HS-5 (cell line): ENCODE data around the gene TRAF3.

Experiments
- DNase-seq: peaks from one replicate; pipeline ENCODE4 v3.0.0-alpha.2; 2012; ENCODE audit warnings: low read depth

The TRAF3 gene

GRCh38 chr14:102939820-102940561 lies 162.7 kb downstream of the TRAF3 start:
- no peak for DNase-seq

DNA sequence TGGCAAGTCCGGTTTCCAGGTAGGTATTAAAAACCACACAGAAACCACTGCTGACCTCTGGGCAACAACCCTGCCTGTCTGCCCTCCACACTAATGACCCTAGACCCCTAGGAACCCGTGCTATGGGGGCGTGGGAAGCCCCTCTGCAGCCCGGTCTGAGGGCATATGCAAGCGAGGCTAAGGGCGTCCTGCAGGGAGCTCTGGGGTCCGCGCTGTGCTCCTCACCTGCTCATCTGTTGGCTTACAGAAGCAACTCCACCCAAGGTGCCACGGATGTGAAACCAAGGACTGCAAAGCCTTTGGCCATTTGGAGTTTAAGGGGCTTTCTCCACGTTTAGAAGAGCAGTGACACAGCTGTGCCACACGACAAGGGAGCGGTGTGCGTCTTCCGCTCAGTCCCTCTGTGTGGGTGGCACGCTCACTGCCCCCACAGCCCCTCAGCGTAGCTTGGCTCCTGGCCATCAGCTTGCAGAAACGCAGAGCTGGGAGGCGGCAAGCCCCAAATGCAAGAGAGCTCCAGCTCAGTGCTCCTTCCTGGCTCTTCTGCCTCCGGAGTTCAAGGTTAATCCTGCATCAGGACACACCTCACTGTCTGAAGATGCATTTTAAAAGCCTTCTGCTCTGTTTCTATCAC lies 163.6 kb downstream of the TRAF3 start:
- no peak for DNase-seq

DNA sequence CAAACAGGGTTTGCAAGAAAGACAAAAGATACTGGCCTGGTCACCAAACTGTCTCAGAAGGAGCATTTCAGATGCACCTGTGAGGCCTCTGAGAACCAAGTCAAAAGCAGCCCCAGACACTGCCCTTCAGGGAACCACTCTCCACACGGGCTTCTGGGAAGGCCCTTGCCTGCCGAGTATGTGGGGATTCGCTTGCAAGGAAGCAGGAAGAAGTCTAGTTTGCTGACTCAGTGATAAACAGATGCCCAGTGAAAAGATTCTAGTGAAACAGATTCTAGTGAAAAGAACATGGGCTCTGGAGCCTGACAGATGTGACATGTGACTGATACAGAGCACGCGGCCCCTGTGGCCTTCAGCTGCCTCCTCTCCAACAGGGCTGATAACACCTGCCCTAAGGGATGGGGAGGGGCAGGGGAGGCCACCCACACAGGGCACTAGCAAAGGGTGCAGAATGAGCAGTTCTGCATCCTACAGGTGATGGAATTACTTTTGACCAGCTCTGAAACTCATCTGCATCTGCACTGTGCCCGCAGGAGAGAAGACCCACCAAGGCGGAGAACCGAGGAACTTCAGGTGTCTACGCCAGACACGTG lies 164.3 kb downstream of the TRAF3 start:
- DNase-seq, result no peak

DNA sequence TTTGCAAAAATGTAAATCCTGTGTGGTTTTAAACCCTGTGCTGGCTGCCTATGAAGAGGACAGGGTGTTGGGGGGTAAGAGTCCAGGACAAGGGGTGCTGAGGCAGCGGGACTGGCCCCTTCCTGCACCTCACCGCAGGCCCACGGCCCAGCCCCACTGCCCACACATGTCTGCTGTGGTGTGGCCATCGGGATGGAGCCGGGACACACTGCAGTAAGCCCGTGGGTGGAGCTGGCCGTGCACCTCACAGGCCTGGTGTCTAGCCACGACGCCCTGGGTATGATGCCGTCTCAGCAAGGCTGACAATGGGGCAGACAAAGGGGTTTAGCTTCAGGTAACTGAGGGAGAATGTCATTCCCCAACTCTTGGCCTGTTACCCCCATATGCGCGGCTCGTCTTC lies 164.8 kb downstream of the TRAF3 start:
- DNase-seq, result no peak

- DNase-seq, result no peak
Measured at GRCh38 chr14:102943454-102943853, 166.2 kb downstream of the TRAF3 start.

- DNase-seq, result no peak
Measured at GRCh38 chr14:102943979-102944378, 166.7 kb downstream of the TRAF3 start.

DNA sequence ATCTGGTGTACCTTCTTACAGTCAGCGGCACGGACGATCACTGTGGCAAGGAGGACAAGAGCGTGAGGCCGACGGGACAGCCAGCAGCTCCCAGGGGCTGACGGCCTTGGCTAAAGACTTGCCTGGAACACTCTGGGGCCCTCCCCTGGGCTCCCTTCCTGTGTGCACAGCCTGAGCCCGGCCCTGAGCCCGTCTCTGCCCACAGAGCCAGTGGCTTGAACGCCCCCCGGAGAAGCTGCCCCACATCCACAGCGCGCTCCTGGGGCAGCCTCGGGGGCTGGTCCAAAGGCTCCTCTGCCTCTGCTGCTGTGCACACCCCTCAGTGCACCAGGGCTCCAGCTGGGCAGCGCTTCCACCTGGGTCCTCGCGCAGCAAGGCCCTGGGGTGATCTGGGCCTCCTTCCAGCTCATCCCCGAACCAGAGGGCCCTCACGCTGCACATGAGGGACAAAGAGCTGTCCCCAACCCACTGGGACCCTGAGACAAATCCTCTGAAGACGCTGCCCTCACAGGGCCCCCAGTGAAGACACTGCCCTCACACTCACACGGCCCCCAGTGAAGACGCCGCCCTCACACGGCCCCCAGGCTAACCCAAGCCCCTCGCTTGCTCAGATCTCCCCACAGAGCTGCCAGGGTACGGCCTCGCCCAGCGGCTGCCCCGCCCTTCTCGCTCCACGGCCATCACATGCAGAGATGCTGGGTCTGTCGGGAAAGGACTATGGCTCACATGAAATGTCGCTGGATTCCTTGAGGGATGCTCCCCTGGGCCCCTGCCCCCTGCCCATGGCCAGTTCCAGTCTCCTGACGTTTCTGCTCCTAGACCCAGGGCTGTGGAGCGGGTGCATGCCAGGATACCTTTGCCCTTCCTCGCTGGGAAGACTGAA lies 167.4 kb downstream of the TRAF3 start:
- no peak for DNase-seq

DNA sequence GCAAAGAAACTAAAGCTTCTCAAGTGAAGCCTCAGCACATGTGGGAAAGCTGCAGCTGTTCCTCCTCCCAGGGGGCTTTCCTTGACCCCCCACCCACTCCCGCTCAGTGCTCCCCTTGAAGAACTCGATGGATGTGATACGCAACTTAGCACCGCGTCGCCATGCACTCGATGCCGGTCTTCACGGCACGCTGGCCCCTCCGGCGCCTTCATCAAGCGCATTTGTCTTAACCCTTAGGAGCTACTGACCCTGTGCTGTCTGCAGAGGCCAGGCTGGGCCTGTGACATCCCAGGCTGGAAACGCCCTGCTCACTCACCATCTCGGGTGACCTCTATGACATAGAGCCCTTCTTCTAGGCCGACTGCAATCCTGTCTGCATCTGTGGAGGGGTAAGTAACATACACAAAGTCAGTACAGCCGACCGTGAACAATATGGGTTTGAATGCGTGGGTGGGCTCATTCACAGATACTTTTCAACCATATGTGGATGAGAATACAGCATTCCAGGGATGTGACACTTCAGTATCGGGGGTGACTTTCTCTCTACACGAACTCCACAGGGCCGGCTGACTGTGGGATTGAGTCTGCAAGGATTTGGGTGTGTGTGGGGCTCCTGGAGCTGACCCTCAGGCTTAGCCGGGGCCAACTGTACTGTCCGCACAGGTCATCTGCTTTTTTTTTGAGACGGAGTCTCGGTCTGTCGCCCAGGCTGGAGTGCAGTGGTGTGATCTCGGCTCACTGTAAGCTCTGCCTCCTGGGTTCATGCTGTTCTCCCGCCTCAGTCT lies 168.3 kb downstream of the TRAF3 start:
- no peak for DNase-seq

GRCh38 chr14:102947321-102948103 lies 170.3 kb downstream of the TRAF3 start:
- no peak for DNase-seq

DNA sequence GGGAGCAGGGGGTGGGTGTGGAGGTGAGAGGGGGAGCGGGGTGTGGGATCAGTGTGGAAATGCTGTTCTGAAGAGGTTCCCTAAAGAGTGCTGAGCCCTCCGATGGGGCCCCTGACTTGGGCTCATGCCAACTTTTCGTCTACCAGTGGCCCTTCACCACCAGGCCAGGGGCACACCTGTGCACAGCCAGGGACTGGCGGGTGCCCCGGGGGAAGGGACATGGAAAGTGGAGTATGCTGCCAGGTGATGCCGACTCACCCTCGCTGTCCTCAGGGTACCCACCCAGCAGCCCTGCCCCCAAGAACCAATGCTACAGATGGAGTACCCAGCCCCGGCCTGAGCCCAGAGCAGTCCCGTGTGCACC lies 171.4 kb downstream of the TRAF3 start:
- DNase-seq, result no peak

GRCh38 chr14:102949062-102949800 lies 172.0 kb downstream of the TRAF3 start:
- peak; percentile 5 for DNase-seq

DNA sequence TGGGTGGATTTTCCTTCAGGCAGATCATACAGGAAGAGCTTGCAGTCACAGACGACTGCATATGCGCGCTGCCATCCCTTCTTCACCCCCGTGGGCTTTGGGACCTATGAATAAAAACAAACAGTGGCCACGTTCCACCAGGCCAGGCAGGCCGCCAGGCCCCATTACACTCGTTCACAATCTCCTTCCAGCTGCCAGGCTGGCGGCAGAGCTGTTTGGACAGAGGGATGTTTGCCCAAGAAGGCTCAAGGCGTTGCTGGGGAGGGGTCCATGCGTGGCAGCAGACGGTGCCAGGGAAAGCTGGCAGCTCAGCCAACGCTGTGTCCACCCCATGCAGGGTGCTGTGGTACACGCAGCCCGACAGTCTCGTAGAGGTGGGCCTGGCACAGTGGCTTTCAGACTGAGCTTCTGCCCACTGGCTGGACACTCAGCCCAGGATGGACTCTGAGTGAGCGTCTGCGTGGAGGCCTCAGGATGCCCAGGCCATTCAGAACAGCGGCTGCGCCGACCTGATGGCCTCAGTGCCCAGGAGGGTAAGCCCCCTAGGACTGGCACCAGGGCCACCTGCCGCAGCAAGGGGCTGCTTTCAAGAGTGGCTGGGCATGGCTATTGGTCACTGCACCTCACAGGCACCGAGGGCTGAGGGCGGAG lies 172.7 kb downstream of the TRAF3 start:
- DNase-seq, result no peak

- DNase-seq, result no peak
Measured at GRCh38 chr14:102951034-102951433, 173.8 kb downstream of the TRAF3 start.

- no peak for DNase-seq
Measured at GRCh38 chr14:102951799-102952198, 174.6 kb downstream of the TRAF3 start.

DNA sequence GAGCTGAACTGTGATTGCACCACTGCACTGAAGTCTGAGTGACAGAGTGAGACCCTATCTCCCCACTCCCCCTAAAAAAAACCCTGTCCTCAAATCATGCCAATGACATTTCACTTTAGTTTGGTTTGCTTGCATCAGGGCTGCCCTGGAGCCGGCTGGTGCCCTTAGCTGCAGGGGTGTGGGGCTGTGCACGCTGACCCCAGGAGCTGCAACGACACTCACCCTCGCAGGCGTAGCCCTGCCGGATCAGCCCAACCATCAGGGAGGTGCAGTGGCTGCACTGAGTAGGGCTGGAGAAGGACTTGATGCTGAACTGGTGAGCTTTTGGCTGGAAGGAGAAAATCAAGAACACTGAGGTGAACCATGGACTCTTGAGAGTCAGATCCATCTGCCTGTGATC lies 175.0 kb downstream of the TRAF3 start:
- DNase-seq, result no peak

DNA sequence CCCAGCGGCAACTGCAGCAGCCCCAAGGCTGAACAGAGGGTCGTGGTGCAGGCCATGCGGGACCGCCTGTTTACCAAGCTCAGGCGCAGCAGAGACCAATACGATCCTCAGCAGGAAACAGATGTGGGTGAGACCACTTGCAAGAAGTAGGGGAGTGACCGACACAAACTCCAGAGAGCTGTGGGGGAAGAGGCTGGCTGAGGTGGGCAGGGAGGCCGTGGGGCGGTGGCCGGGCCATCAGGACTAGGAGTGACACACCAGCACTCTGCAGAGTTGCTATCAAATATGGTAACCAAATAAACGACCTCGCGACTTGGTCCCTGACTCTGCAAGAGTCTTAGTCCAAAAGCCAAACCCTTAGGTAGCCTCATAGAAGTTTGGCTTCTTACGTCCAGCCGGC lies 175.9 kb downstream of the TRAF3 start:
- DNase-seq, result no peak

- no peak for DNase-seq
Measured at GRCh38 chr14:102954081-102954789, 177.0 kb downstream of the TRAF3 start.

DNA sequence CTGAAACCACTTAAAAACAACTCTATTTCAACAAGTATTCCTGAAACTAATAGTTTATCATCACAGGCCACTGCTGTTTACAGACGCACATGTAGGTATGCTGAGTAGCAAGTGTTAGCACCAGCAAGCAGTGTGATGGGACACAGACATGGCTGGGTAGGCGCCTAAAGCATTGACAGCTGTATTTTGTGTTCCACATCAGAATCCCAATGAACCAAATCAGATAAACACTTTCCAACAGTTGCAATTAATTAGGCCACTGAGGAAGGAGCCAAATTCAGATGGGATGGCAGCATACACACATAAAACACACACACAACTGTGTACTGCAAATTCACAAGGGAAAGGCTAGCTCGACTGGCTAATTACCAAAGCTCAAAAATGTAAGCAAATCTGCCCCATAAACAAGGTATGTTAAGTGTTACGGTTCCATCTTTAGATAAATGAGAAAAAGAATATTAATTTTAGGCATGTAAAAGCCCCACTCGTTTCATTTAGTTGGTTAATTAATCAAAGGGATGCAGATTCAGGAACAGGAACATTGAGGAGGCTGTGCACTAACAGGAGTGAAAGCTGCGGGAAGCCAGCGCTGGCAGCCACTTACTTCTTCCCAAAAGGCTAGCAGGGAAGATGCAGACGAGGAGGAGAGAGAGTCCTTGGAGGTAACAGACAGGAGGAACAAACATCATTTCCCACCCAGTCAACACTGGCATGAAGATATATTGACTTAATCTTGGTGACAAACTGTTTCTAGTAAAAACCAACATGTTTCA lies 178.6 kb downstream of the TRAF3 start:
- DNase-seq, result no peak
